Natural killer cell treated with Interleukin-12 subunit alpha and Interleukin-12 subunit beta and Interleukin-15 and Interleukin-18, amount 100 ng/mL, for 72 hours (primary cell): ENCODE measurements around the gene P4HB. TPM values are rescaled to one million over a fixed set of nuclear protein-coding genes. Genes with fewer than 3 reads are reported as not detected.
"Not testable (repeated sequence)": the region's sequence is repeated elsewhere in the genome, so short reads cannot be mapped to it uniquely, and the experiment has no call there.

Experiments used
- ATAC-seq, 2 donors: fragments of 150-1000 bp; cut with Tn5 transposase in 1 of 2; sonication (Bioruptor Pico), chemical (Tn5 transposase) in 1 of 2; 2 replicates each; pipeline ENCODE4 v1.10.0; 2021
- DNase-seq: peaks from one replicate; pipeline ENCODE4 v3.0.0; 2022; ENCODE audit warnings: low spot score
- H3K27ac Mint-ChIP-seq, 2 donors: 1 replicate in 1 of 2; 2 replicates in 1 of 2; pipeline ENCODE4 v1.8.0; 2022; ENCODE audit warnings: mixed read lengths in 2 of 2, mild to moderate bottlenecking in 1 of 2, moderate library complexity in 1 of 2
- H3K27me3 Mint-ChIP-seq, 2 donors: 1 replicate in 1 of 2; 2 replicates in 1 of 2; pipeline ENCODE4 v1.8.0; 2022; ENCODE audit warnings: mixed read lengths in 2 of 2
- H3K36me3 Mint-ChIP-seq: one replicate; pipeline ENCODE4 v1.8.0; 2022; ENCODE audit warnings: mixed read lengths
- H3K4me1 Mint-ChIP-seq, 2 donors: 1 replicate in 1 of 2; 2 replicates in 1 of 2; pipeline ENCODE4 v1.8.0; 2022; ENCODE audit warnings: low read depth in 2 of 2, mixed read lengths in 2 of 2, mild to moderate bottlenecking in 1 of 2
- H3K4me3 Mint-ChIP-seq: one replicate; pipeline ENCODE4 v1.8.0; 2022; ENCODE audit warnings: mixed read lengths
- H3K9me3 Mint-ChIP-seq: 2 replicates; pipeline ENCODE4 v1.8.0; 2022; ENCODE audit warnings: mixed read lengths
- total RNA-seq, 2 donors: library from RNA; stranded (reverse); gene quantifications; one replicate each; pipeline ENCODE4 v1.2.3, GENCODE V29; 2022

Gene P4HB
- total RNA-seq, 2 donors from 2014 or later: 691 to 774 TPM

- Mint-ChIP-seq H3K27me3 (no peaks in the 10 kb centered on the region), H3K9me3 (no peaks in the 10 kb centered on the region), H3K36me3 (no peaks in the 10 kb centered on the region), H3K27ac (no peak overlapping the region), H3K4me1 (peaks cover 0 to 2% of the 10 kb centered on the region in 2 donors), H3K4me3 (no peak overlapping the region)
- ATAC-seq: no peak
- no peak for DNase-seq
Observed at GRCh38 chr17:81843713-81844326, 16.5 kb downstream of the P4HB start.

- ATAC-seq: no peak
- Mint-ChIP-seq H3K27ac (no peak overlapping the region), H3K27me3 (no peaks in the 10 kb centered on the region), H3K4me1 (peaks cover 1 to 4% of the 10 kb centered on the region in 2 donors), H3K36me3 (no peaks in the 10 kb centered on the region), H3K9me3 (no peaks in the 10 kb centered on the region), H3K4me3 (no peak overlapping the region)
- DNase-seq: no peak
Observed at GRCh38 chr17:81842725-81843504, 17.4 kb downstream of the P4HB start.

- ATAC-seq: no peak
- Mint-ChIP-seq H3K4me1 (peaks cover 6 to 8% of the 10 kb centered on the region in 2 donors), H3K9me3 (no peaks in the 10 kb centered on the region), H3K36me3 (no peaks in the 10 kb centered on the region), H3K4me3 (no peak overlapping the region), H3K27ac (no peak overlapping the region), H3K27me3 (no peaks in the 10 kb centered on the region)
- no peak for DNase-seq
Observed at GRCh38 chr17:81842378-81842724, 18.0 kb downstream of the P4HB start.

GRCh38 chr17:81841866-81842265 lies 18.5 kb downstream of the P4HB start:
- H3K4me3 Mint-ChIP-seq: no peak overlapping the region
- H3K27me3 Mint-ChIP-seq: no peaks in the 10 kb centered on the region
- H3K27ac Mint-ChIP-seq: no peak overlapping the region
- ATAC-seq (no peak), DNase-seq (no peak)
- H3K36me3 Mint-ChIP-seq: no peaks in the 10 kb centered on the region
- peaks cover 6 to 8% of the 10 kb centered on the region in 2 donors for H3K4me1 Mint-ChIP-seq
- H3K9me3 Mint-ChIP-seq: no peaks in the 10 kb centered on the region

GRCh38 chr17:81840826-81841778 lies 19.2 kb downstream of the P4HB start:
- DNase-seq: no peak
- Mint-ChIP-seq H3K9me3 (no peaks in the 10 kb centered on the region), H3K27ac (no peak overlapping the region), H3K27me3 (no peaks in the 10 kb centered on the region), H3K4me3 (no peak overlapping the region), H3K4me1 (peaks cover 6 to 8% of the 10 kb centered on the region in 2 donors), H3K36me3 (no peaks in the 10 kb centered on the region)
- ATAC-seq: no peak

- H3K27me3 Mint-ChIP-seq, H3K4me1 Mint-ChIP-seq, ATAC-seq, H3K9me3 Mint-ChIP-seq, H3K36me3 Mint-ChIP-seq, DNase-seq, H3K27ac Mint-ChIP-seq, H3K4me3 Mint-ChIP-seq: not testable (repeated sequence)
Observed at GRCh38 chr17:81840059-81840458, 20.3 kb downstream of the P4HB start.

- ATAC-seq (no peak), DNase-seq (no peak)
- H3K27me3 Mint-ChIP-seq: no peaks in the 10 kb centered on the region
- no peaks in the 10 kb centered on the region for H3K9me3 Mint-ChIP-seq
- H3K36me3 Mint-ChIP-seq: no peaks in the 10 kb centered on the region
- peaks cover 6 to 8% of the 10 kb centered on the region in 2 donors for H3K4me1 Mint-ChIP-seq
- H3K4me3 Mint-ChIP-seq: no peak overlapping the region
- no peak overlapping the region for H3K27ac Mint-ChIP-seq
Observed at GRCh38 chr17:81839301-81839700, 21.0 kb downstream of the P4HB start.

GRCh38 chr17:81838753-81839255 lies 21.5 kb downstream of the P4HB start:
- Mint-ChIP-seq H3K27ac (no peak overlapping the region), H3K9me3 (no peaks in the 10 kb centered on the region), H3K27me3 (no peaks in the 10 kb centered on the region), H3K4me1 (peaks cover 6 to 8% of the 10 kb centered on the region in 2 donors), H3K36me3 (no peaks in the 10 kb centered on the region), H3K4me3 (no peak overlapping the region)
- DNase-seq: no peak
- ATAC-seq: no peak

GRCh38 chr17:81837641-81838040 lies 22.7 kb downstream of the P4HB start:
- H3K27me3 Mint-ChIP-seq: no peaks in the 10 kb centered on the region
- H3K36me3 Mint-ChIP-seq: no peaks in the 10 kb centered on the region
- DNase-seq (no peak), ATAC-seq (no peak)
- no peak overlapping the region for H3K4me3 Mint-ChIP-seq
- H3K27ac Mint-ChIP-seq: no peak overlapping the region
- peaks cover 6 to 8% of the 10 kb centered on the region in 2 donors for H3K4me1 Mint-ChIP-seq
- H3K9me3 Mint-ChIP-seq: no peaks in the 10 kb centered on the region

GRCh38 chr17:81834831-81835267 lies 25.5 kb downstream of the P4HB start, which contains the start of gene PPP1R27:
Gene PPP1R27, minus strand, starts transcription at chr17:81835050. Its CDS starts 97 bp downstream, at chr17:81834953.
- Mint-ChIP-seq H3K9me3 (no peaks in the 10 kb centered on the region), H3K36me3 (no peaks in the 10 kb centered on the region), H3K27me3 (no peaks in the 10 kb centered on the region), H3K27ac (peak within 1 kb of the TSS; percentile 28 to 47), H3K4me3 (peak within 1 kb of the TSS; percentile 65), H3K4me1 (peaks cover 22 to 24% of the 10 kb centered on the region in 2 donors)
- DNase-seq (no peak), ATAC-seq (no peak)

- H3K9me3 Mint-ChIP-seq: no peaks in the 10 kb centered on the region
- H3K4me3 Mint-ChIP-seq: peak overlapping the region; percentile 65
- ATAC-seq (no peak), DNase-seq (peak; percentile 40)
- no peaks in the 10 kb centered on the region for H3K27me3 Mint-ChIP-seq
- no peaks in the 10 kb centered on the region for H3K36me3 Mint-ChIP-seq
- H3K4me1 Mint-ChIP-seq: peaks cover 24 to 30% of the 10 kb centered on the region in 2 donors
- peak overlapping the region; percentile 28 to 47 for H3K27ac Mint-ChIP-seq
Observed at GRCh38 chr17:81833921-81834830, 26.2 kb downstream of the P4HB start.

- H3K9me3 Mint-ChIP-seq: no peaks in the 10 kb centered on the region
- H3K27ac Mint-ChIP-seq: peak within 1 kb of the TSS; percentile 86 to 93
- ATAC-seq (peak; percentile 90 to 92), DNase-seq (peak; percentile 96)
- H3K36me3 Mint-ChIP-seq: no peaks in the 10 kb centered on the region
- H3K27me3 Mint-ChIP-seq: no peaks in the 10 kb centered on the region
- peak within 1 kb of the TSS; percentile 91 for H3K4me3 Mint-ChIP-seq
- H3K4me1 Mint-ChIP-seq: peaks cover 26 to 35% of the 10 kb centered on the region in 2 donors
Observed at GRCh38 chr17:81833160-81833920, 27.0 kb downstream of the P4HB start, which contains the start of gene MCRIP1. Gene MCRIP1, minus strand, starts transcription at chr17:81833291. Its CDS starts 8,785 bp downstream, at chr17:81824506.
